IMR-90 (cell line): Measurements from ENCODE around the gene POLR2M. TPM values are rescaled to one million over a fixed set of nuclear protein-coding genes. Genes with fewer than 3 reads are reported as not detected.

Experiments
- ATAC-seq: fragments of 200-7000 bp; cut with Tn5 transposase; 2 replicates; pipeline ENCODE4 v1.9.1; 2020; ENCODE audit warnings: low read depth, mild to moderate bottlenecking, moderate library complexity
- BruUV-seq: library from RNA; stranded (reverse); fragments of 400-500 nt; replicated peaks from 2 replicates; lab custom pipeline; 2021; lab: Mats Ljungman, UMichigan
- CTCF ChIA-PET: fragments of 300-600 bp; formaldehyde crosslinking; extraction: SDS; loops from one replicate; lab custom pipeline; 2021; ENCODE audit warnings: antibody characterized with exemption; lab: Yijun Ruan, JAX
- POLR2A ChIA-PET: fragments of 300-600 bp; sonication (Branson Sonifier 250); formaldehyde crosslinking; loops from one replicate; lab custom pipeline; 2022; ENCODE audit warnings: antibody characterized with exemption; ENCODE audit not compliant: unreplicated experiment; lab: Charles Lee
- DNase-seq: peaks from one replicate; pipeline ENCODE4 v3.0.0; 2013
- H2AFZ ChIP-seq: replicated peaks from 2 replicates; pipeline ENCODE3; 2013; ENCODE audit warnings: low read length, mild to moderate bottlenecking; ENCODE audit not compliant: poor library complexity
- H2AK5ac ChIP-seq: 2 replicates; pipeline ENCODE4 v1.6.1; 2013; ENCODE audit warnings: low read depth, low read length, inconsistent platforms
- H2AK9ac ChIP-seq: replicated peaks from 2 replicates; pipeline ENCODE3; 2013; ENCODE audit warnings: mild to moderate bottlenecking, low read depth, low read length, moderate library complexity; ENCODE audit not compliant: poor library complexity
- H2BK120ac ChIP-seq: 2 replicates; pipeline ENCODE4 v1.6.1; 2013; ENCODE audit warnings: low read depth, low read length, inconsistent platforms
- H2BK15ac ChIP-seq: 3 replicates; pipeline ENCODE4 v1.6.1; 2013; ENCODE audit warnings: low read depth, low read length, inconsistent platforms
- H2BK20ac ChIP-seq: 2 replicates; pipeline ENCODE4 v1.6.1; 2013; ENCODE audit warnings: low read depth, mild to moderate bottlenecking, inconsistent platforms, low read length, moderate library complexity
- H2BK5ac ChIP-seq: 2 replicates; pipeline ENCODE4 v1.6.1; 2013; ENCODE audit warnings: mild to moderate bottlenecking, low read depth, low read length, inconsistent platforms; ENCODE audit not compliant: poor library complexity, severe bottlenecking
- H3K14ac ChIP-seq: replicated peaks from 2 replicates; pipeline ENCODE4 v1.6.1; 2013; ENCODE audit warnings: low read depth, low read length, inconsistent platforms
- H3K18ac ChIP-seq: 2 replicates; pipeline ENCODE4 v1.6.1; 2013; ENCODE audit warnings: low read depth, low read length, control low read depth
- H3K23ac ChIP-seq: 2 replicates; pipeline ENCODE4 v1.6.1; 2013; ENCODE audit warnings: low read depth, low read length, inconsistent platforms
- H3K27ac ChIP-seq: 2 replicates; pipeline ENCODE4 v1.5.1; 2013; ENCODE audit warnings: mild to moderate bottlenecking, control low read depth, low read length; ENCODE audit not compliant: insufficient read depth
- H3K27me3 ChIP-seq: 2 replicates; pipeline ENCODE4 v1.6.1; 2013; ENCODE audit warnings: low read length; ENCODE audit not compliant: control insufficient read depth, insufficient read depth
- H3K36me3 ChIP-seq: 2 replicates; pipeline ENCODE4 v1.6.1; 2013; ENCODE audit warnings: low read length, mixed read lengths; ENCODE audit not compliant: control insufficient read depth, insufficient read depth
- H3K4ac ChIP-seq: 2 replicates; pipeline ENCODE4 v1.6.1; 2013; ENCODE audit warnings: low read depth, low read length, inconsistent platforms
- H3K4me1 ChIP-seq: 2 replicates; pipeline ENCODE4 v1.6.1; 2013; ENCODE audit warnings: low read length, mixed read lengths; ENCODE audit not compliant: control insufficient read depth, insufficient read depth
- H3K4me2 ChIP-seq: 2 replicates; pipeline ENCODE4 v1.6.1; 2013; ENCODE audit warnings: low read depth, mild to moderate bottlenecking, control low read depth, low read length, moderate library complexity
- H3K4me3 ChIP-seq: 2 replicates; pipeline ENCODE4 v1.5.1; 2013; ENCODE audit warnings: low read depth, mild to moderate bottlenecking, control low read depth, low read length, moderate library complexity; ENCODE audit not compliant: insufficient read depth
- H3K56ac ChIP-seq: 2 replicates; pipeline ENCODE4 v1.6.1; 2013; ENCODE audit warnings: low read length, inconsistent platforms; ENCODE audit not compliant: insufficient read depth; ENCODE audit errors: extremely low read depth
- H3K79me1 ChIP-seq, 2 experiments: 2 replicates each; pipeline ENCODE4 v1.6.1; 2013; ENCODE audit warnings: low read length in 2 of 2, inconsistent platforms in 1 of 2, low read depth in 1 of 2
- H3K9ac ChIP-seq: 2 replicates; pipeline ENCODE4 v1.6.1; 2013; ENCODE audit warnings: low read depth, low read length, control low read depth
- H3K9me1 ChIP-seq: 2 replicates; pipeline ENCODE4 v1.6.1; 2013; ENCODE audit warnings: low read length, inconsistent platforms; ENCODE audit not compliant: insufficient read depth
- H3K9me3 ChIP-seq: 2 replicates; pipeline ENCODE4 v1.6.1; 2013; ENCODE audit warnings: low read length; ENCODE audit not compliant: control insufficient read depth, insufficient read depth
- H4K20me1 ChIP-seq: 2 replicates; pipeline ENCODE4 v1.6.1; 2013; ENCODE audit warnings: low read length, inconsistent platforms; ENCODE audit not compliant: insufficient read depth
- H4K5ac ChIP-seq: 2 replicates; pipeline ENCODE4 v1.6.1; 2013; ENCODE audit warnings: mild to moderate bottlenecking, low read depth, low read length, control low read depth
- H4K8ac ChIP-seq, 2 experiments: 2 replicates each; pipeline ENCODE4 v1.6.1; 2013; ENCODE audit warnings: low read depth in 2 of 2, low read length in 2 of 2, control low read depth in 1 of 2, inconsistent platforms in 1 of 2
- H4K91ac ChIP-seq: 2 replicates; pipeline ENCODE4 v1.6.1; 2013; ENCODE audit warnings: low read depth, low read length, inconsistent platforms; ENCODE audit not compliant: insufficient read depth
- BHLHE40 ChIP-seq: fragments of 150-350 bp; IDR thresholded peaks from 2 replicates; pipeline ENCODE4 v1.6.1; 2016; ENCODE audit warnings: mild to moderate bottlenecking, low read depth, low read length
- ELK1 ChIP-seq: fragments of 150-350 bp; IDR thresholded peaks from 2 replicates; pipeline ENCODE4 v1.6.1; 2016; ENCODE audit warnings: low read depth, mild to moderate bottlenecking, low read length, moderate library complexity, borderline replicate concordance
- MAZ ChIP-seq: IDR thresholded peaks from 2 replicates; pipeline ENCODE4 v1.6.1; 2012; ENCODE audit warnings: low read depth, mild to moderate bottlenecking, low read length, improper control_type of control experiment, moderate library complexity, borderline replicate concordance
- RAD21 ChIP-seq: IDR thresholded peaks from 2 replicates; pipeline ENCODE4 v1.6.1; 2012; ENCODE audit warnings: low read length, improper control_type of control experiment
- RCOR1 ChIP-seq: IDR thresholded peaks from 2 replicates; pipeline ENCODE4 v1.6.1; 2012; ENCODE audit warnings: mild to moderate bottlenecking, low read length, improper control_type of control experiment; ENCODE audit not compliant: insufficient replicate concordance
- RFX5 ChIP-seq: IDR thresholded peaks from 2 replicates; pipeline ENCODE4 v1.8.0; 2012; ENCODE audit warnings: low read depth, mild to moderate bottlenecking, low read length, moderate library complexity
- USF2 ChIP-seq: fragments of 150-350 bp; IDR thresholded peaks from 2 replicates; pipeline ENCODE4 v1.6.1; 2017; ENCODE audit warnings: mild to moderate bottlenecking, antibody characterized with exemption, low read length, low read depth
- WGBS, 2 experiments: methylation state at CpG; one replicate each; pipeline versions ENCODE4 v1.1.5 to v1.1.7; 2013; ENCODE audit warnings: missing lambda C conversion rate in 2 of 2; ENCODE audit not compliant: insufficient read length in 1 of 2; ENCODE audit errors: extremely low coverage in 2 of 2; 5-methylcytosine and 5-hydroxymethylcytosine counted together
- dilution Hi-C: fragments of 300-500 bp; cut with HindIII; formaldehyde crosslinking; loops from one replicate; pipeline ENCODE4 v1.14.3; 2018; ENCODE audit warnings: low sequenced_read_pairs; ENCODE audit not compliant: unreplicated experiment
- in situ Hi-C: fragments of 300-500 bp; cut with MboI; formaldehyde crosslinking; loops from 3 replicates; pipeline ENCODE4 v1.14.3; 2019; ENCODE audit warnings: low sequenced_read_pairs, inconsistent platforms, mixed read lengths
- intact Hi-C: fragments of 100-400 bp; cut with micrococcal nuclease; formaldehyde crosslinking; loops from 2 replicates; pipeline ENCODE4 v1.10.0; 2022
- polyA plus RNA-seq, 3 experiments: library from polyadenylated mRNA; depleted of rRNA; stranded (reverse); fragments of >200 nt; gene quantifications; 2 replicates each; pipeline ENCODE4 v1.2.3, GENCODE V29; 2012; ENCODE audit warnings: low replicate concordance in 1 of 3
- total RNA-seq: library from RNA; depleted of rRNA; stranded (reverse); fragments of >200 nt; gene quantifications from 2 replicates; pipeline ENCODE4 v1.2.3, GENCODE V29; 2012

POLR2M gene
- total and polyA plus RNA-seq, 2 of the 4 experiments (the other 2 are of a cell fraction) = 60.8 to 117 TPM

GRCh38 chr15:57696146-57696545 lies 10.4 kb upstream of the POLR2M start:
- Histone ChIP-seq H2BK20ac (no peak overlapping the region), H3K14ac (no peak overlapping the region), H3K9me3 (no peaks in the 10 kb centered on the region), H3K56ac (no peak overlapping the region), H2BK15ac (no peak overlapping the region), H3K4ac (no peak overlapping the region), H4K20me1 (no peaks in the 10 kb centered on the region), H4K8ac (no peak overlapping the region), H3K4me2 (no peak overlapping the region), H3K36me3 (no peaks in the 10 kb centered on the region), H3K27ac (no peak overlapping the region), H3K23ac (no peak overlapping the region), H3K27me3 (peaks cover 3% of the 10 kb centered on the region; the same call in 1 of the 2 replicates), H2BK120ac (no peak overlapping the region), H3K9ac (no peak overlapping the region), H2AK5ac (no peak overlapping the region), H2AFZ (no peak overlapping the region), H3K4me3 (no peak overlapping the region), H2AK9ac (no peak overlapping the region), H4K5ac (no peak overlapping the region), H3K18ac (no peak overlapping the region), H3K4me1 (no peaks in the 10 kb centered on the region), H4K91ac (no peak overlapping the region), H3K9me1 (no peaks in the 10 kb centered on the region), H3K79me1 (no peaks in the 10 kb centered on the region), H2BK5ac (no peak overlapping the region)
- intact Hi-C loops (no loop called here), in situ Hi-C loops (no loop called here), dilution Hi-C loops (no loop called here)
- WGBS, 2 experiments = no CpG with 5 or more reads among the region's 5 CpGs
- ChIA-PET POLR2A (no interaction called here), CTCF (no interaction called here)
- BruUV-seq = no TSS peak
- no peak for DNase-seq
- TF ChIP-seq RCOR1 (no peak), MAZ (no peak), USF2 (no peak), BHLHE40 (no peak), RFX5 (no peak), RAD21 (no peak), ELK1 (no peak)
- ATAC-seq = no peak
